GM12892 (cell line): ENCODE results near the gene ZNF324B.

Experiments
- POLR2A ChIP-seq: IDR thresholded peaks from 2 replicates; pipeline ENCODE4 v1.6.1; 2011; ENCODE audit warnings: low read depth, low read length, control low read depth
- POLR2AphosphoS5 ChIP-seq: IDR thresholded peaks from 2 replicates; pipeline ENCODE4 v1.6.1; 2011; ENCODE audit warnings: low read depth, low read length, control low read depth
- TAF1 ChIP-seq: IDR thresholded peaks from 2 replicates; pipeline ENCODE4 v1.6.1; 2011; ENCODE audit warnings: low read depth, mild to moderate bottlenecking, control low read depth, low read length, borderline replicate concordance

GRCh38 chr19:58466089-58466759, 14.8 kb downstream of the ZNF324B start:
- TF ChIP-seq POLR2AphosphoS5, result no peak
- no peak for TF ChIP-seq TAF1
- TF ChIP-seq POLR2A, result no peak
